Liver (tissue), 3 donors: ENCODE data around the gene ZNF799.

Experiments used
- GABPA ChIP-seq, 2 donors: IDR thresholded peaks in 1 of 2; conservative IDR thresholded peaks in 1 of 2; 2 replicates each; pipeline ENCODE4 v1.6.1; 2016; ENCODE audit warnings: antibody characterized with exemption in 2 of 2, mild to moderate bottlenecking in 1 of 2, moderate library complexity in 1 of 2
- RAD21 ChIP-seq, 2 donors: IDR thresholded peaks; 2 replicates each; pipeline ENCODE4 v1.6.1; 2016; ENCODE audit warnings: antibody characterized with exemption in 2 of 2, mild to moderate bottlenecking in 2 of 2
- TF ChIP-seq, protein P1 (sequence below): fragments of 150-350 bp; IDR thresholded peaks from 2 replicates; pipeline ENCODE4 v1.5.1; 2017; ENCODE audit warnings: improper control_type of control experiment, low read depth, low read length; ENCODE audit not compliant: missing input control
- TF ChIP-seq, protein P2 (sequence below): IDR thresholded peaks from 2 replicates; pipeline ENCODE4 v1.6.1; 2016; ENCODE audit warnings: antibody characterized with exemption
- TF ChIP-seq, protein P3 (sequence below): IDR thresholded peaks from 2 replicates; pipeline ENCODE4 v1.6.1; 2016; ENCODE audit warnings: antibody characterized with exemption
- TF ChIP-seq, protein P4 (sequence below): IDR thresholded peaks from 2 replicates; pipeline ENCODE4 v1.6.1; 2016; ENCODE audit warnings: antibody characterized with exemption
- TF ChIP-seq, protein P5 (sequence below): IDR thresholded peaks from 2 replicates; pipeline ENCODE4 v1.6.1; 2016; ENCODE audit warnings: antibody characterized with exemption, mild to moderate bottlenecking
- donor health status: healthy.
- donor health status: healthy.

DNA sequence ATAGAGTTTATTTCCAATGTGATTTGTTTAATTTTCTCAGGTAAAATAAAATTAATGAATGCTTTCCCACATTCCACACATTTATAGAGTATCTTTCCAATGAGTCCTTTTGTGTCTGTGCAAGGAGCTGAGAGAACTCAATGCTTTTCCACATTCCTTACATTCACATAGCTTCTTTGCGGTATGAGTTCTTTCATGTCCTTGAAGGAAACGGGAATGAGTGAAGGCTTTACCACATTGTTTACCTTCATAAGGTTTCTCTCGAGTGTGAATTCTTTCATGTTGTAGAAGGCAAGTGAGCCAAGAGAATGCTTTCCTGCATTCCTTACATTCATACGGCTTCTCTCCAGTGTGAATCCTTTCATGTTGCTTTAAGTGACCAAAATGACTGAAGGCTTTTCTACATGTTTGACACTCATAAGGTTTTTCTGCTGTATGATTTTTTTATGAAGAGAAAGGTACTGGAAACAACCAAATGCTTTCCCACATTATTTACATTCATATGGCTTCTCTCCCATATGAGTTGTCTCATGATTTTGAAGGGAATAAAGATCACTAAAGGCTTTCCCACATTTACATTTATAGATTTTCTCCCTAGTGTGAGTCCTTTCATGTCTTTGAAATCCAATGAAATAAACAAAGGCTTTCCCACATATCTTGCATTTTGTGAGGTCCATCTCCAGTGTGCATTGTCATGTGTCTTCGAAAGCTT, 21.2 kb downstream of the ZNF799 start:
- TF ChIP-seq, protein P1, sequence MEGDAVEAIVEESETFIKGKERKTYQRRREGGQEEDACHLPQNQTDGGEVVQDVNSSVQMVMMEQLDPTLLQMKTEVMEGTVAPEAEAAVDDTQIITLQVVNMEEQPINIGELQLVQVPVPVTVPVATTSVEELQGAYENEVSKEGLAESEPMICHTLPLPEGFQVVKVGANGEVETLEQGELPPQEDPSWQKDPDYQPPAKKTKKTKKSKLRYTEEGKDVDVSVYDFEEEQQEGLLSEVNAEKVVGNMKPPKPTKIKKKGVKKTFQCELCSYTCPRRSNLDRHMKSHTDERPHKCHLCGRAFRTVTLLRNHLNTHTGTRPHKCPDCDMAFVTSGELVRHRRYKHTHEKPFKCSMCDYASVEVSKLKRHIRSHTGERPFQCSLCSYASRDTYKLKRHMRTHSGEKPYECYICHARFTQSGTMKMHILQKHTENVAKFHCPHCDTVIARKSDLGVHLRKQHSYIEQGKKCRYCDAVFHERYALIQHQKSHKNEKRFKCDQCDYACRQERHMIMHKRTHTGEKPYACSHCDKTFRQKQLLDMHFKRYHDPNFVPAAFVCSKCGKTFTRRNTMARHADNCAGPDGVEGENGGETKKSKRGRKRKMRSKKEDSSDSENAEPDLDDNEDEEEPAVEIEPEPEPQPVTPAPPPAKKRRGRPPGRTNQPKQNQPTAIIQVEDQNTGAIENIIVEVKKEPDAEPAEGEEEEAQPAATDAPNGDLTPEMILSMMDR = no peak
- TF ChIP-seq, protein P2, sequence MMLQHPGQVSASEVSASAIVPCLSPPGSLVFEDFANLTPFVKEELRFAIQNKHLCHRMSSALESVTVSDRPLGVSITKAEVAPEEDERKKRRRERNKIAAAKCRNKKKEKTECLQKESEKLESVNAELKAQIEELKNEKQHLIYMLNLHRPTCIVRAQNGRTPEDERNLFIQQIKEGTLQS = no peak
- TF ChIP-seq RAD21 (IDR thresholded peaks at IDR 0.05) (no peak), GABPA (IDR thresholded peaks at IDR 0.05 in 1 of 2, conservative IDR thresholded peaks at IDR 0.05 in 1 of 2) (no peak)
- TF ChIP-seq, protein P3, sequence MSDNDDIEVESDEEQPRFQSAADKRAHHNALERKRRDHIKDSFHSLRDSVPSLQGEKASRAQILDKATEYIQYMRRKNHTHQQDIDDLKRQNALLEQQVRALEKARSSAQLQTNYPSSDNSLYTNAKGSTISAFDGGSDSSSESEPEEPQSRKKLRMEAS = no peak
- TF ChIP-seq, protein P4, sequence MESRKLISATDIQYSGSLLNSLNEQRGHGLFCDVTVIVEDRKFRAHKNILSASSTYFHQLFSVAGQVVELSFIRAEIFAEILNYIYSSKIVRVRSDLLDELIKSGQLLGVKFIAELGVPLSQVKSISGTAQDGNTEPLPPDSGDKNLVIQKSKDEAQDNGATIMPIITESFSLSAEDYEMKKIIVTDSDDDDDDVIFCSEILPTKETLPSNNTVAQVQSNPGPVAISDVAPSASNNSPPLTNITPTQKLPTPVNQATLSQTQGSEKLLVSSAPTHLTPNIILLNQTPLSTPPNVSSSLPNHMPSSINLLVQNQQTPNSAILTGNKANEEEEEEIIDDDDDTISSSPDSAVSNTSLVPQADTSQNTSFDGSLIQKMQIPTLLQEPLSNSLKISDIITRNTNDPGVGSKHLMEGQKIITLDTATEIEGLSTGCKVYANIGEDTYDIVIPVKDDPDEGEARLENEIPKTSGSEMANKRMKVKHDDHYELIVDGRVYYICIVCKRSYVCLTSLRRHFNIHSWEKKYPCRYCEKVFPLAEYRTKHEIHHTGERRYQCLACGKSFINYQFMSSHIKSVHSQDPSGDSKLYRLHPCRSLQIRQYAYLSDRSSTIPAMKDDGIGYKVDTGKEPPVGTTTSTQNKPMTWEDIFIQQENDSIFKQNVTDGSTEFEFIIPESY = no peak
- TF ChIP-seq, protein P5, sequence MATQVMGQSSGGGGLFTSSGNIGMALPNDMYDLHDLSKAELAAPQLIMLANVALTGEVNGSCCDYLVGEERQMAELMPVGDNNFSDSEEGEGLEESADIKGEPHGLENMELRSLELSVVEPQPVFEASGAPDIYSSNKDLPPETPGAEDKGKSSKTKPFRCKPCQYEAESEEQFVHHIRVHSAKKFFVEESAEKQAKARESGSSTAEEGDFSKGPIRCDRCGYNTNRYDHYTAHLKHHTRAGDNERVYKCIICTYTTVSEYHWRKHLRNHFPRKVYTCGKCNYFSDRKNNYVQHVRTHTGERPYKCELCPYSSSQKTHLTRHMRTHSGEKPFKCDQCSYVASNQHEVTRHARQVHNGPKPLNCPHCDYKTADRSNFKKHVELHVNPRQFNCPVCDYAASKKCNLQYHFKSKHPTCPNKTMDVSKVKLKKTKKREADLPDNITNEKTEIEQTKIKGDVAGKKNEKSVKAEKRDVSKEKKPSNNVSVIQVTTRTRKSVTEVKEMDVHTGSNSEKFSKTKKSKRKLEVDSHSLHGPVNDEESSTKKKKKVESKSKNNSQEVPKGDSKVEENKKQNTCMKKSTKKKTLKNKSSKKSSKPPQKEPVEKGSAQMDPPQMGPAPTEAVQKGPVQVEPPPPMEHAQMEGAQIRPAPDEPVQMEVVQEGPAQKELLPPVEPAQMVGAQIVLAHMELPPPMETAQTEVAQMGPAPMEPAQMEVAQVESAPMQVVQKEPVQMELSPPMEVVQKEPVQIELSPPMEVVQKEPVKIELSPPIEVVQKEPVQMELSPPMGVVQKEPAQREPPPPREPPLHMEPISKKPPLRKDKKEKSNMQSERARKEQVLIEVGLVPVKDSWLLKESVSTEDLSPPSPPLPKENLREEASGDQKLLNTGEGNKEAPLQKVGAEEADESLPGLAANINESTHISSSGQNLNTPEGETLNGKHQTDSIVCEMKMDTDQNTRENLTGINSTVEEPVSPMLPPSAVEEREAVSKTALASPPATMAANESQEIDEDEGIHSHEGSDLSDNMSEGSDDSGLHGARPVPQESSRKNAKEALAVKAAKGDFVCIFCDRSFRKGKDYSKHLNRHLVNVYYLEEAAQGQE = no peak
